Measurements from ENCODE around the gene RETREG3. TPM values are rescaled to one million over a fixed set of nuclear protein-coding genes. Genes with fewer than 3 reads are reported as not detected.
A peak's percentile ranks its signal among the peaks of the same experiment; 100 is the strongest.

RETREG3 gene
- total and polyA plus RNA-seq, 2 of the 13 experiments (the other 11 are each of a cell fraction or from before 2014, with no cell fraction given) = 47.0 to 55.8 TPM

DNA sequence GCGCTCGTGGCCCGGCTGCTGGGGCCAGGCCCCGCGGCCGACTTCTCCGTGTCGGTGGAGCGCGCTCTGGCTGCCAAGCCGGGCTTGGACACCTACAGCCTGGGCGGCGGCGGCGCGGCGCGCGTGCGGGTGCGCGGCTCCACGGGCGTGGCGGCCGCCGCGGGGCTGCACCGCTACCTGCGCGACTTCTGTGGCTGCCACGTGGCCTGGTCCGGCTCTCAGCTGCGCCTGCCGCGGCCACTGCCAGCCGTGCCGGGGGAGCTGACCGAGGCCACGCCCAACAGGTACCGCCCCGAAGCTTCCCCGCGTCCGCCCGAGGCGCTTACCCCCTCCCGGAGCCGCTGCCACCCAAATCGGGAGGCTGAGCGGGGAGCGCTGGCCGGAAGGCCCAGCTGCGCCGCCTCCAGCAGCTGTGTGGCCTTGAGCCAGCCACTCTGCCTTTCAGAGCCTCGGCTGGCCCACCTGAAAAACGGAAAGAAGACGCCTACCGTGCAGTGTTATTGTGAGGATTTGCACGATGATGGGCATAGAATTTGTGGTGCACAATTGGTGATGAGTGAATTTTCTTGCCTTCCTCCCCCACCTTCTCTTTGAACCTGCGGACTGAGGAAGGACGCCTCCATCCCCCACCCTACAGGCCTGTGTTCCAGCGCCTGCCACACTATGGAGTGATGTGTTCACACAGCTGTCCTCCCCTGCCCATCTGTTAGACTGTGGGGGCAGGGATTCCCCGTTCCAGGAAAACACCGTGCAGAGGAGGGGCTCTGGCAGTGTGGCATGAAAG, 72.6 kb downstream of the RETREG3 start (continued):
- 0 out of 2 replicates have a peak, but pooled peaks have one; percentile 27 for TF ChIP-seq ZNF674 (CRISPR knock-in tag; IDR thresholded peaks at IDR 0.05; ENCODE audit: low read depth)
- peak; percentile 91 for TF ChIP-seq KMT2A (CRISPR knock-in tag; IDR thresholded peaks at IDR 0.05)
- peak; percentile 73 for TF ChIP-seq ZNF205 (CRISPR knock-in tag; IDR thresholded peaks at IDR 0.05)
- TF ChIP-seq ZNF280D (CRISPR knock-in tag; IDR thresholded peaks at IDR 0.05) = 0 out of 2 replicates have a peak, but pooled peaks have one; percentile 10
- TF ChIP-seq ZNF713 (CRISPR knock-in tag; IDR thresholded peaks at IDR 0.05) = 0 out of 2 replicates have a peak, but pooled peaks have one; percentile 54
- no peak for TF ChIP-seq SOX6 (IDR thresholded peaks at IDR 0.05)
- TF ChIP-seq SOX6 (CRISPR knock-in tag; IDR thresholded peaks at IDR 0.05) = peak; percentile 66
- no peak for TF ChIP-seq NFE2L1 (CRISPR knock-in tag; IDR thresholded peaks at IDR 0.05; ENCODE audit: borderline replicate concordance)
- no peak; the same call in 1 of the 2 replicates for TF ChIP-seq ZNF816 (CRISPR knock-in tag; IDR thresholded peaks at IDR 0.05; ENCODE audit: borderline replicate concordance)
- no peak for TF ChIP-seq U2AF2 (IDR thresholded peaks at IDR 0.05; ENCODE audit: low read depth, low read length)
- TF ChIP-seq ZNF446 (CRISPR knock-in tag; IDR thresholded peaks at IDR 0.05) = 0 out of 2 replicates have a peak, but pooled peaks have one; percentile 53
- TF ChIP-seq GABPB1 (CRISPR knock-in tag; IDR thresholded peaks at IDR 0.05) = peak; percentile 90
- peak; percentile 93 for TF ChIP-seq HNF1B (CRISPR knock-in tag; IDR thresholded peaks at IDR 0.05)
- TF ChIP-seq TBP (CRISPR knock-in tag; IDR thresholded peaks at IDR 0.05) = no peak
- peak; percentile 80 for TF ChIP-seq ZMYM4 (CRISPR knock-in tag; IDR thresholded peaks at IDR 0.05)
- TF ChIP-seq ZBTB7A (CRISPR knock-in tag; IDR thresholded peaks at IDR 0.05) = peak; percentile 73; the same call in 1 of the 2 replicates
- peak; percentile 23; the same call in 1 of the 2 replicates for TF ChIP-seq GABPA (IDR thresholded peaks at IDR 0.05; ENCODE audit: low read depth, low read length)
- peak; percentile 82 for TF ChIP-seq GABPA (CRISPR knock-in tag; IDR thresholded peaks at IDR 0.05; ENCODE audit: low read depth)
- no peak for TF ChIP-seq SP2 (CRISPR knock-in tag; IDR thresholded peaks at IDR 0.05)
- peak; percentile 51; the same call in 1 of the 2 replicates for TF ChIP-seq HMG20A (CRISPR knock-in tag; IDR thresholded peaks at IDR 0.05; ENCODE audit: borderline replicate concordance)
- TF ChIP-seq MED8 (CRISPR knock-in tag; IDR thresholded peaks at IDR 0.05; ENCODE audit: insufficient replicate concordance) = no peak
- TF ChIP-seq ZGPAT (CRISPR knock-in tag; IDR thresholded peaks at IDR 0.05) = peak; percentile 87
- TF ChIP-seq HNRNPUL1 (IDR thresholded peaks at IDR 0.05; ENCODE audit: low read depth, low read length) = no peak
- TF ChIP-seq ZNF891 (CRISPR knock-in tag; IDR thresholded peaks at IDR 0.05) = no peak; the same call in 1 of the 2 replicates
- peak; percentile 50 for TF ChIP-seq PHF5A (CRISPR knock-in tag; IDR thresholded peaks at IDR 0.05; ENCODE audit: low read depth, unreplicated experiment)

Measured in HepG2 (cell line).